ENCODE data around the gene PPP1R13B. TPM values are rescaled to one million over a fixed set of nuclear protein-coding genes. Genes with fewer than 3 reads are reported as not detected.

PPP1R13B gene
- total RNA-seq, 1 experiment from 2014 or later, result 17.8 TPM

DNA sequence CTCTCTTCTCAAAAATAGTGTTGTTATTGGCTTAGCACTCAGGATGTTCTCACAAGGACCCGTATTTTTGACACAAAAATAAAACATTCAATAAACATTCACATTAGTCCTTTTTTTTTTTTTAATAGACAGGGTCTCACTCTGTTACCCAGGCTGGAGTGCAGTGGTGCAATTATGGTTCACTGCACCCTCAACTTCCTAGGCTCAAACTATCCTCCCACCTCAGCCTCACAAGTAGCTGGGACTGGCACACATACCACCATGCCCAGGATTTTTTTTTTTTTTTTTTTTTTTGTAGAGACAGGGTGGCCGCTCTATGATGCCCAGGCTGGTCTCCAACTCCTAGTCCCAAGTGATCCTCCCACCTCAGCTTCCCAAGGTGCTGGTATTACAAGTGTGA is 27.0 kb downstream of the PPP1R13B start:
- ChIA-PET CTCF (interaction anchor here (5.3 kb wide), 1 partner anchor 12 kb away, joined by 33 read pairs; no protein-coding TSS in a partner anchor), POLR2A (interaction anchor here (1.4 kb wide), 1 partner anchor 12 kb away, joined by 3 read pairs; no protein-coding TSS in a partner anchor), RAD21 (ENCODE audit: low non-redundant PET in 1 of 2, low total read pairs in 2 of 2, uncharacterized antibody in 2 of 2, unreplicated experiment in 2 of 2) (no interaction called here)
- Histone ChIP-seq H2AFZ (ENCODE audit: low read depth, low read length, poor library complexity, severe bottlenecking) (no peak overlapping the region), H3K4me2 (ENCODE audit: low read length) (no peak overlapping the region), H3K4me1 (ENCODE audit: control insufficient read depth in 1 of 2, insufficient read depth in 2 of 2, low read length in 2 of 2) (peaks cover 0 to 2% of the 10 kb centered on the region in 2 experiments; a peak in 1 of 4 replicates), H3K36me3 (ENCODE audit: control insufficient read depth in 1 of 2, insufficient read depth in 2 of 2, low read length in 2 of 2) (no peaks in the 10 kb centered on the region), H3K27me3 (ENCODE audit: insufficient read depth, low read length) (no peaks in the 10 kb centered on the region), H3K4me3 (replicated peaks in 1 of 2; ENCODE audit: low read depth in 1 of 2, low read length in 2 of 2) (no peak overlapping the region), H4K20me1 (ENCODE audit: insufficient read depth) (no peaks in the 10 kb centered on the region), H3K27ac (ENCODE audit: low read depth, low read length) (no peak overlapping the region), H3K9me3 (ENCODE audit: control insufficient read depth in 1 of 2, insufficient read depth in 1 of 2, low read depth in 1 of 2, low read length in 2 of 2) (no peaks in the 10 kb centered on the region), H3K9ac (ENCODE audit: low read length) (no peak overlapping the region), H3K79me2 (ENCODE audit: insufficient read depth, low read length) (peaks cover 27% of the 10 kb centered on the region; the same call in 1 of the 2 replicates), H3K9me2 (ENCODE audit: insufficient read depth) (no peaks in the 10 kb centered on the region)
- DNase-seq (ENCODE audit: low read depth, low spot score) (no peak), ATAC-seq (no peak)
- intact Hi-C loops (cut with micrococcal nuclease), result no loop called here
- TF ChIP-seq, protein P1, sequence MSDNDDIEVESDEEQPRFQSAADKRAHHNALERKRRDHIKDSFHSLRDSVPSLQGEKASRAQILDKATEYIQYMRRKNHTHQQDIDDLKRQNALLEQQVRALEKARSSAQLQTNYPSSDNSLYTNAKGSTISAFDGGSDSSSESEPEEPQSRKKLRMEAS (IDR thresholded peaks at IDR 0.05), result no peak
- no peak for TF ChIP-seq ZNF274 (IDR thresholded peaks at IDR 0.05; ENCODE audit: low read depth, low read length)
- no peak for TF ChIP-seq POLR2AphosphoS5 (IDR thresholded peaks at IDR 0.05; ENCODE audit: low read depth, low read length)
- no TSS peak for BruUV-seq (replicated peaks)

DNA sequence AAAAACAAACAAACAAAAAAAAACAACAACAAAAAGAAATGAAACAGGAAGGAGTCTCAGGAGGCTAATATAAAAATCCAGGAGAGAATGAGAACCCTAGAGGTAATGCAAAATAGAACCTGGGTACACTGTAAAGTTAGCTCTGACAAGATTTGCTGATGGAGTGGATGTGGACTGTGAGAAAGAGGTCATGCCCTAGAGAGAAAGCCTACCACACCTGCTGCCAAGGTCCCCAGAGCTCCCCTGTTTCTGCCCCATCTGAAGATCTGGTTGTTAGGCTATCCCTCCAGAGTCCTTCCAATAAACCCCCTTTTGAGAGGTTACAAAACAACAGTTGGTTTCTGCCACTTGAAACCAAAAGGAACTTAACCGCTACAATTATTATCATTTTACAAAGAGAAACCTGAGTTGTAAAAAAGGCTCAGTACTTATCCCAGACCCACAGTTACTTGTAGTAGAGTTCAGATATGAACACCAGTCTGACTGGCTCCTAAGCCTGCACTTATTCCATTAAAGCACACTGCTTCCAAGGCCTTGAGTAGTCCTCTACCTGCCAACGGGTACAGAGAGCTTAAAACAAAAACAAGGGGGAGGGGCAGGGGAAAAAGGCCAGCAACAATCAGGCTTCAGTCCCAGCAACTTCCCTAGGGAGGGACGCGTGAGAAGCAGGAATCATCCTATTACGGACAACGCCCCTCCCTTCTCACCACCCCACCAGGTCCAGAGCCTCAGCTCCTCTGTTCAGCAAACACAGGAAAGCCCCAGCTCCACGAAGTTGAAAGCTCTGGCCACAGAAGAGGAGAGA is 27.7 kb downstream of the PPP1R13B start:
- H3K4me3 ChIP-seq (replicated peaks in 1 of 2; ENCODE audit: low read depth in 1 of 2, low read length in 2 of 2), result no peak overlapping the region
- peaks cover 0 to 2% of the 10 kb centered on the region in 2 experiments; a peak in 1 of 4 replicates for H3K4me1 ChIP-seq (ENCODE audit: control insufficient read depth in 1 of 2, insufficient read depth in 2 of 2, low read length in 2 of 2)
- ATAC-seq (no peak), DNase-seq (ENCODE audit: low read depth, low spot score) (no peak)
- no peaks in the 10 kb centered on the region for H3K27me3 ChIP-seq (ENCODE audit: insufficient read depth, low read length)
- POLR2A ChIA-PET, result interaction anchor here (1.4 kb wide), 1 partner anchor 11 kb away, joined by 3 read pairs; no protein-coding TSS in a partner anchor
- H3K36me3 ChIP-seq (ENCODE audit: control insufficient read depth in 1 of 2, insufficient read depth in 2 of 2, low read length in 2 of 2), result no peaks in the 10 kb centered on the region
- H3K9me2 ChIP-seq (ENCODE audit: insufficient read depth), result no peaks in the 10 kb centered on the region
- no peak overlapping the region for H3K27ac ChIP-seq (ENCODE audit: low read depth, low read length)
- H3K79me2 ChIP-seq (ENCODE audit: insufficient read depth, low read length), result peaks cover 27% of the 10 kb centered on the region; the same call in 1 of the 2 replicates
- intact Hi-C loops (cut with micrococcal nuclease), result no loop called here
- no peaks in the 10 kb centered on the region for H4K20me1 ChIP-seq (ENCODE audit: insufficient read depth)
- no peaks in the 10 kb centered on the region for H3K9me3 ChIP-seq (ENCODE audit: control insufficient read depth in 1 of 2, insufficient read depth in 1 of 2, low read depth in 1 of 2, low read length in 2 of 2)
- RAD21 ChIA-PET (ENCODE audit: low non-redundant PET in 1 of 2, low total read pairs in 2 of 2, uncharacterized antibody in 2 of 2, unreplicated experiment in 2 of 2), result no interaction called here
- no peak overlapping the region for H3K9ac ChIP-seq (ENCODE audit: low read length)
- CTCF ChIA-PET, result interaction anchor here (5.3 kb wide), 1 partner anchor 11 kb away, joined by 33 read pairs; no protein-coding TSS in a partner anchor
- no peak overlapping the region for H3K4me2 ChIP-seq (ENCODE audit: low read length)
- H2AFZ ChIP-seq (ENCODE audit: low read depth, low read length, poor library complexity, severe bottlenecking), result no peak overlapping the region
- no TSS peak for BruUV-seq (replicated peaks)
- TF ChIP-seq POLR2A (IDR thresholded peaks at IDR 0.05; ENCODE audit: borderline replicate concordance, extremely low read depth, insufficient read depth, insufficient read length), result no peak
- no peak for TF ChIP-seq ZNF274 (IDR thresholded peaks at IDR 0.05; ENCODE audit: low read depth, low read length)
- TF ChIP-seq, protein P2, sequence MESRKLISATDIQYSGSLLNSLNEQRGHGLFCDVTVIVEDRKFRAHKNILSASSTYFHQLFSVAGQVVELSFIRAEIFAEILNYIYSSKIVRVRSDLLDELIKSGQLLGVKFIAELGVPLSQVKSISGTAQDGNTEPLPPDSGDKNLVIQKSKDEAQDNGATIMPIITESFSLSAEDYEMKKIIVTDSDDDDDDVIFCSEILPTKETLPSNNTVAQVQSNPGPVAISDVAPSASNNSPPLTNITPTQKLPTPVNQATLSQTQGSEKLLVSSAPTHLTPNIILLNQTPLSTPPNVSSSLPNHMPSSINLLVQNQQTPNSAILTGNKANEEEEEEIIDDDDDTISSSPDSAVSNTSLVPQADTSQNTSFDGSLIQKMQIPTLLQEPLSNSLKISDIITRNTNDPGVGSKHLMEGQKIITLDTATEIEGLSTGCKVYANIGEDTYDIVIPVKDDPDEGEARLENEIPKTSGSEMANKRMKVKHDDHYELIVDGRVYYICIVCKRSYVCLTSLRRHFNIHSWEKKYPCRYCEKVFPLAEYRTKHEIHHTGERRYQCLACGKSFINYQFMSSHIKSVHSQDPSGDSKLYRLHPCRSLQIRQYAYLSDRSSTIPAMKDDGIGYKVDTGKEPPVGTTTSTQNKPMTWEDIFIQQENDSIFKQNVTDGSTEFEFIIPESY (IDR thresholded peaks at IDR 0.05; ENCODE audit: extremely low read depth, insufficient replicate concordance, low read length), result no peak
- no peak for TF ChIP-seq TCF7L2 (IDR thresholded peaks at IDR 0.05; ENCODE audit: borderline replicate concordance, extremely low read depth, insufficient read depth, insufficient read length)
- TF ChIP-seq, protein P3, sequence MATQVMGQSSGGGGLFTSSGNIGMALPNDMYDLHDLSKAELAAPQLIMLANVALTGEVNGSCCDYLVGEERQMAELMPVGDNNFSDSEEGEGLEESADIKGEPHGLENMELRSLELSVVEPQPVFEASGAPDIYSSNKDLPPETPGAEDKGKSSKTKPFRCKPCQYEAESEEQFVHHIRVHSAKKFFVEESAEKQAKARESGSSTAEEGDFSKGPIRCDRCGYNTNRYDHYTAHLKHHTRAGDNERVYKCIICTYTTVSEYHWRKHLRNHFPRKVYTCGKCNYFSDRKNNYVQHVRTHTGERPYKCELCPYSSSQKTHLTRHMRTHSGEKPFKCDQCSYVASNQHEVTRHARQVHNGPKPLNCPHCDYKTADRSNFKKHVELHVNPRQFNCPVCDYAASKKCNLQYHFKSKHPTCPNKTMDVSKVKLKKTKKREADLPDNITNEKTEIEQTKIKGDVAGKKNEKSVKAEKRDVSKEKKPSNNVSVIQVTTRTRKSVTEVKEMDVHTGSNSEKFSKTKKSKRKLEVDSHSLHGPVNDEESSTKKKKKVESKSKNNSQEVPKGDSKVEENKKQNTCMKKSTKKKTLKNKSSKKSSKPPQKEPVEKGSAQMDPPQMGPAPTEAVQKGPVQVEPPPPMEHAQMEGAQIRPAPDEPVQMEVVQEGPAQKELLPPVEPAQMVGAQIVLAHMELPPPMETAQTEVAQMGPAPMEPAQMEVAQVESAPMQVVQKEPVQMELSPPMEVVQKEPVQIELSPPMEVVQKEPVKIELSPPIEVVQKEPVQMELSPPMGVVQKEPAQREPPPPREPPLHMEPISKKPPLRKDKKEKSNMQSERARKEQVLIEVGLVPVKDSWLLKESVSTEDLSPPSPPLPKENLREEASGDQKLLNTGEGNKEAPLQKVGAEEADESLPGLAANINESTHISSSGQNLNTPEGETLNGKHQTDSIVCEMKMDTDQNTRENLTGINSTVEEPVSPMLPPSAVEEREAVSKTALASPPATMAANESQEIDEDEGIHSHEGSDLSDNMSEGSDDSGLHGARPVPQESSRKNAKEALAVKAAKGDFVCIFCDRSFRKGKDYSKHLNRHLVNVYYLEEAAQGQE (IDR thresholded peaks at IDR 0.05; ENCODE audit: low read depth), result no peak
- no peak for TF ChIP-seq SRF (IDR thresholded peaks at IDR 0.05; ENCODE audit: low read depth)
- TF ChIP-seq JUND (IDR thresholded peaks at IDR 0.05), result no peak
- no peak for TF ChIP-seq EZH2 (IDR thresholded peaks at IDR 0.05)
- TF ChIP-seq ZFX (IDR thresholded peaks at IDR 0.05), result no peak
- TF ChIP-seq EGR1 (IDR thresholded peaks at IDR 0.05; ENCODE audit: low read depth), result no peak
- TF ChIP-seq, protein P1 (IDR thresholded peaks at IDR 0.05), result no peak
- TF ChIP-seq POLR2AphosphoS5 (IDR thresholded peaks at IDR 0.05; ENCODE audit: low read depth, low read length), result no peak
